ENCODE results near the gene SUGP2.

The SUGP2 gene

GRCh38 chr19:18982669-18983068 lies 50.6 kb downstream of the SUGP2 start:
- no peak overlapping the region for H3K4me3 ChIP-seq (ENCODE audit: low read depth, low read length)
- DNase-seq (ENCODE audit: low read depth): no peak
- no peak for TF ChIP-seq CTCF (IDR thresholded peaks at IDR 0.05; ENCODE audit: low read depth, low read length, missing control alignments)
- in situ Hi-C loops (cut with HindIII; ENCODE audit: low sequenced_read_pairs): no loop called here

- no peak overlapping the region for H3K4me3 ChIP-seq (ENCODE audit: low read depth, low read length)
- TF ChIP-seq CTCF (IDR thresholded peaks at IDR 0.05; ENCODE audit: low read depth, low read length, missing control alignments): no peak
- in situ Hi-C loops (cut with HindIII; ENCODE audit: low sequenced_read_pairs): no loop called here
- no peak for DNase-seq (ENCODE audit: low read depth)
These were observed 52.8 kb downstream of the SUGP2 start for GRCh38 chr19:18980432-18981020.

GRCh38 chr19:18978616-18979015 lies 54.7 kb downstream of the SUGP2 start:
- in situ Hi-C loops (cut with HindIII; ENCODE audit: low sequenced_read_pairs): no loop called here
- no peak for DNase-seq (ENCODE audit: low read depth)
- TF ChIP-seq CTCF (IDR thresholded peaks at IDR 0.05; ENCODE audit: low read depth, low read length, missing control alignments): no peak

GRCh38 chr19:18975869-18976268 lies 57.4 kb downstream of the SUGP2 start:
- in situ Hi-C loops (cut with HindIII; ENCODE audit: low sequenced_read_pairs): no loop called here
- no peak overlapping the region for H3K4me3 ChIP-seq (ENCODE audit: low read depth, low read length)
- no peak for TF ChIP-seq CTCF (IDR thresholded peaks at IDR 0.05; ENCODE audit: low read depth, low read length, missing control alignments)
- no peak for DNase-seq (ENCODE audit: low read depth)

More at GRCh38 chr19:18978616-18979015, 54.7 kb downstream of the SUGP2 start:
- H3K4me3 ChIP-seq (ENCODE audit: low read depth, low read length): no peak overlapping the region

- in situ Hi-C loops (cut with HindIII; ENCODE audit: low sequenced_read_pairs): no loop called here
- no peak for DNase-seq (ENCODE audit: low read depth)
- no peak for TF ChIP-seq CTCF (IDR thresholded peaks at IDR 0.05; ENCODE audit: low read depth, low read length, missing control alignments)
- H3K4me3 ChIP-seq (ENCODE audit: low read depth, low read length): no peak overlapping the region
These were observed 58.3 kb downstream of the SUGP2 start for GRCh38 chr19:18975011-18975410.

GRCh38 chr19:18972851-18973250 lies 60.5 kb downstream of the SUGP2 start:
- no peak overlapping the region for H3K4me3 ChIP-seq (ENCODE audit: low read depth, low read length)
- in situ Hi-C loops (cut with HindIII; ENCODE audit: low sequenced_read_pairs): no loop called here
- no peak for TF ChIP-seq CTCF (IDR thresholded peaks at IDR 0.05; ENCODE audit: low read depth, low read length, missing control alignments)
- no peak for DNase-seq (ENCODE audit: low read depth)

All from astrocyte of the cerebellum (primary cell).